Measurements from ENCODE around the gene MCCC2. TPM values are rescaled to one million over a fixed set of nuclear protein-coding genes. Genes with fewer than 3 reads are reported as not detected.
"Not testable (repeated sequence)": the region's sequence is repeated elsewhere in the genome, so short reads cannot be mapped to it uniquely, and the experiment has no call there.

The MCCC2 gene
- 13.8 TPM for total RNA-seq

GRCh38 chr5:71586941-71587765, at the start of gene MCCC2:
Gene MCCC2 (plus strand): TSS chr5:71587340. CDS start chr5:71587426, 86 bp downstream.
- H3K36me3 ChIP-seq: no peaks in the 10 kb centered on the region
- TF ChIP-seq, protein P1, sequence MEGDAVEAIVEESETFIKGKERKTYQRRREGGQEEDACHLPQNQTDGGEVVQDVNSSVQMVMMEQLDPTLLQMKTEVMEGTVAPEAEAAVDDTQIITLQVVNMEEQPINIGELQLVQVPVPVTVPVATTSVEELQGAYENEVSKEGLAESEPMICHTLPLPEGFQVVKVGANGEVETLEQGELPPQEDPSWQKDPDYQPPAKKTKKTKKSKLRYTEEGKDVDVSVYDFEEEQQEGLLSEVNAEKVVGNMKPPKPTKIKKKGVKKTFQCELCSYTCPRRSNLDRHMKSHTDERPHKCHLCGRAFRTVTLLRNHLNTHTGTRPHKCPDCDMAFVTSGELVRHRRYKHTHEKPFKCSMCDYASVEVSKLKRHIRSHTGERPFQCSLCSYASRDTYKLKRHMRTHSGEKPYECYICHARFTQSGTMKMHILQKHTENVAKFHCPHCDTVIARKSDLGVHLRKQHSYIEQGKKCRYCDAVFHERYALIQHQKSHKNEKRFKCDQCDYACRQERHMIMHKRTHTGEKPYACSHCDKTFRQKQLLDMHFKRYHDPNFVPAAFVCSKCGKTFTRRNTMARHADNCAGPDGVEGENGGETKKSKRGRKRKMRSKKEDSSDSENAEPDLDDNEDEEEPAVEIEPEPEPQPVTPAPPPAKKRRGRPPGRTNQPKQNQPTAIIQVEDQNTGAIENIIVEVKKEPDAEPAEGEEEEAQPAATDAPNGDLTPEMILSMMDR (IDR thresholded peaks at IDR 0.05): no peak
- peaks cover 0 to 13% of the 10 kb centered on the region in 2 donors for H3K4me1 ChIP-seq
- peak within 1 kb of the TSS; percentile 89 to 92 for H3K27ac ChIP-seq
- peak; percentile 91 to 99 for DNase-seq (ENCODE audit: low spot score in 2 of 2)
- H3K9me3 ChIP-seq: no peaks in the 10 kb centered on the region
- no peaks in the 10 kb centered on the region for H3K27me3 ChIP-seq
- intact Hi-C loops (cut with DNase I): loop anchor here (2.0 to 10.0 kb wide), 3 partner anchors 130 to 718 kb away; partner anchors contain the start of gene MAP1B
- peak within 1 kb of the TSS; percentile 81 to 84 for H3K4me3 ChIP-seq

DNA sequence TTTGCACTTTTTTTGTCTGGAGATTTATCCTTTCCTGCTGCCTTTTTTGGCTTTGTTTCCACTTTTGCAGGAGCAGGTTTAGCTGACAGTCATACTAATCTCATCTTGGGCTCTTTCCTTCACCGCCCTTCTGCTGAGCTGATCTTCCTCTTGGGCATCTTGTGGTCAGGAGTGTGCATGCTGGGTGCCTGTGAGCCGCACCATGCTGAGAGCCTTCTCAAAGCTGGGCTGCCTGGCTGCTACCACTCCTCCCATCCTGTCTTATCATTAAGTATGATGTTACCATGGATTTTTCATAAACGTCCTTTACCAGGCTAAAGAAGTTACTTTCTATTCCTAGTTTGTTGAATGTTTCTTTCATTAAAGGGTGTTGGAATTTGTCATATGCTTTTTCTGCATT, 49.5 kb upstream of the MCCC2 start:
- Histone ChIP-seq H3K27me3 (no peaks in the 10 kb centered on the region), H3K36me3 (peaks cover 31 to 41% of the 10 kb centered on the region in 2 donors), H3K9me3 (no peaks in the 10 kb centered on the region), H3K4me3 (no peak overlapping the region), H3K4me1 (no peaks in the 10 kb centered on the region), H3K27ac (no peak overlapping the region)
- no peak for DNase-seq (ENCODE audit: low spot score in 2 of 2)
- TF ChIP-seq, protein P1 (IDR thresholded peaks at IDR 0.05): no peak
- intact Hi-C loops (cut with DNase I): no loop called here

- H3K27me3 ChIP-seq; H3K27ac ChIP-seq; H3K4me1 ChIP-seq; H3K9me3 ChIP-seq; H3K4me3 ChIP-seq; intact Hi-C loops (cut with DNase I); DNase-seq (ENCODE audit: low spot score in 2 of 2): not testable (repeated sequence)
- peaks cover 50 to 64% of the 10 kb centered on the region in 2 donors for H3K36me3 ChIP-seq
These were observed 36.3 kb upstream of the MCCC2 start for GRCh38 chr5:71550885-71551284.

DNA sequence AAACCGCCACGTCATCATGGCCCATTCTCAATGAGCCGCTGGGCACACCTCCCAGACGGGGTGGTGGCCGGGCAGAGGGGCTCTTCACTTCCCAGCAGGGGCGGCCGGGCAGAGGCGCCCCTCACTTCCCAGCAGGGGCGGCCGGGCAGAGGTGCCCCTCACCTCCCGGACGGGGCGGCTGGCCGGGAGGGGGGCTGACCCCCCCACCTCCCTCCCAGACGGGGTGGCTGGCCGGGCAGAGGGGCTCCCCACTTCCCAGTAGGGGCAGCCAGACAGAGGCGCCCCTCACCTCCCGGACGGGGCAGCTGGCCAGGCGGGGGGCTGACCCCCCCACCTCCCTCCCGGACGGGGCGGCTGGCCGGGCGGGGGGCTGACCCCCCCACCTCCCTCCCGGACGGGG, 35.6 kb upstream of the MCCC2 start:
- intact Hi-C loops (cut with DNase I); H3K4me3 ChIP-seq; H3K9me3 ChIP-seq; H3K4me1 ChIP-seq; H3K27me3 ChIP-seq; DNase-seq (ENCODE audit: low spot score in 2 of 2); H3K27ac ChIP-seq: not testable (repeated sequence)
- H3K36me3 ChIP-seq: peaks cover 45 to 63% of the 10 kb centered on the region in 2 donors

DNA sequence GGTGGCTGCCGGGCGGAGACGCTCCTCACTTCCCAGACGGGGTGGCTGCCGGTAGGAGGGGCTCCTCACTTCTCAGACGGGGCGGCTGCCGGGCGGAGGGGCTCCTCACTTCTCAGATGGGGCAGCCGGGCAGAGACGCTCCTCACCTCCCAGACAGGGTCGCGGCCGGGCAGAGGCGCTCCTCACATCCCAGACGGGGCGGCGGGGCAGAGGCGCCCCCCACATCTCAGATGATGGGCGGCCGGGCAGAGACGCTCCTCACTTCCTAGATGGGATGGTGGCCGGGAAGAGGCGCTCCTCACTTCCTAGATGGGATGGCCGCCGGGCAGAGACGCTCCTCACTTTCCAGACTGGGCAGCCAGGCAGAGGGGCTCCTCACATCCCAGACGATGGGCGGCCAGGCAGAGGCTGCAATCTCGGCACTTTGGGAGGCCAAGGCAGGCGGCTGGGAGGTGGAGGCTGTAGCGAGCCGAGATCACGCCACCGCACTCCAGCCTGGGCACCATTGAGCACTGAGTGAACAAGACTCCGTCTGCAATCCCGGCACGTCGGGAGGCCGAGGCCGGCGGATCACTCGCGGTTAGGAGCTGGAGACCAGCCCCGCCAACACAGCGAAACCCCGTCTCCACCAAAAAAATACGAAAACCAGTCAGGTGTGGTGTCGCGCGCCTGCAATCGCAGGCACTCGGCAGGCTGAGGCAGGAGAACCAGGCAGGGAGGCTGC, 35.0 kb upstream of the MCCC2 start:
- intact Hi-C loops (cut with DNase I); H3K4me1 ChIP-seq; H3K27ac ChIP-seq; H3K9me3 ChIP-seq; H3K4me3 ChIP-seq; DNase-seq (ENCODE audit: low spot score in 2 of 2); H3K27me3 ChIP-seq: not testable (repeated sequence)
- H3K36me3 ChIP-seq: peaks cover 42 to 63% of the 10 kb centered on the region in 2 donors

- intact Hi-C loops (cut with DNase I): no loop called here
- H3K27ac ChIP-seq: no peak overlapping the region
- no peak for DNase-seq (ENCODE audit: low spot score in 2 of 2)
- no peaks in the 10 kb centered on the region for H3K9me3 ChIP-seq
- peaks cover 58 to 70% of the 10 kb centered on the region in 2 donors for H3K36me3 ChIP-seq
- TF ChIP-seq, protein P1 (IDR thresholded peaks at IDR 0.05): no peak
- H3K4me1 ChIP-seq: no peaks in the 10 kb centered on the region
- no peaks in the 10 kb centered on the region for H3K27me3 ChIP-seq
- no peak overlapping the region for H3K4me3 ChIP-seq
These were observed 24.0 kb upstream of the MCCC2 start for GRCh38 chr5:71563161-71563560.

DNA sequence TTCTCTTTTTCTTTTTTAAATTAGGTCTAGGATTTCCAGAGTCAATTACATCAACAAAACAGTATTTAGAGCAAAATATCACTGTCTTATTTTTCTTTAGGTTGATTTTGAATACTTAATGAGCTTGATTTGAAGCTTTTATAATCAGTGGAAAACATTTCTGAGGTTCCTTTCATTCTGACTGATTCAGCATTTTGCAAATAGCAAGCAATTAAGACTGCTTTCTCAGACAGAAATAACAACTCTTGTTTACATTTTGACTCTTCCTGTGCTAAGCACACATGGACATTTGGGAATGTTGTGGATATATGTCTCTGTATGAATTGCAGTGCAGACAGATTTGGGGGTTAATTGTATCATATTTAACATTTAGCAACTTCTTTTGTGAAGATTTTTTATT, 22.2 kb upstream of the MCCC2 start:
- Histone ChIP-seq H3K4me3 (no peak overlapping the region), H3K36me3 (peaks cover 53 to 60% of the 10 kb centered on the region in 2 donors), H3K4me1 (no peaks in the 10 kb centered on the region), H3K27me3 (no peaks in the 10 kb centered on the region), H3K27ac (no peak overlapping the region), H3K9me3 (no peaks in the 10 kb centered on the region)
- no peak for DNase-seq (ENCODE audit: low spot score in 2 of 2)
- intact Hi-C loops (cut with DNase I): no loop called here
- TF ChIP-seq, protein P1 (IDR thresholded peaks at IDR 0.05): no peak

All from ascending aorta (tissue), 2 donors.